Panc1 (cell line): Measurements from ENCODE around the gene ARL17B.
"Not testable (repeated sequence)": the region's sequence is repeated elsewhere in the genome, so short reads cannot be mapped to it uniquely, and the experiment has no call there.

Experiments
- POLR2AphosphoS5 ChIP-seq: IDR thresholded peaks from 2 replicates; pipeline ENCODE4 v1.6.1; 2012; ENCODE audit warnings: mild to moderate bottlenecking, low read depth, low read length, moderate library complexity
- SIN3A ChIP-seq: IDR thresholded peaks from 2 replicates; pipeline ENCODE4 v1.6.1; 2012; ENCODE audit warnings: low read depth, mild to moderate bottlenecking, low read length, moderate library complexity, borderline replicate concordance; ENCODE audit not compliant: insufficient read depth
- TF ChIP-seq, protein P1 (sequence below): fragments of 450-650 bp; IDR thresholded peaks from 2 replicates; pipeline ENCODE4 v1.5.1; 2017; ENCODE audit warnings: mild to moderate bottlenecking

DNA sequence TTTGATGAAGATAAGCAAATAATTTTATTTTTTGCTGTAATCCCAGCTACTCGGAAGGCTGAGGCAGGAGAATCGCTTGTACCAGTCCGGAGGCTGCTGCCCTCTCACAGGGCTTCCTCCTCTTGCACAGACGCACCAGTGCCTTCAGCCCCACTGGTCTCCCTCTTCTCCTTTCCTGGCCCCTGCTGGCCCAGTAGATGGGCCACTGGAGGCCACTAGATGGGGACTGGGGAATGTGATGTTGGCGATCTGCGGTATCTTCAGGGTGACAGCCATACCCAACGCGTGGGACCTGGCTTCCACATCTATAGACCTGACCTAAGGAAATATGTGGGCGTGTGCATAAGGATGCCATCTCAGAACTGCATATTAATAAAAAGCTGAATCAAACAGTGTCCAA lies 38.4 kb upstream of the ARL17B start:
- TF ChIP-seq, protein P1, sequence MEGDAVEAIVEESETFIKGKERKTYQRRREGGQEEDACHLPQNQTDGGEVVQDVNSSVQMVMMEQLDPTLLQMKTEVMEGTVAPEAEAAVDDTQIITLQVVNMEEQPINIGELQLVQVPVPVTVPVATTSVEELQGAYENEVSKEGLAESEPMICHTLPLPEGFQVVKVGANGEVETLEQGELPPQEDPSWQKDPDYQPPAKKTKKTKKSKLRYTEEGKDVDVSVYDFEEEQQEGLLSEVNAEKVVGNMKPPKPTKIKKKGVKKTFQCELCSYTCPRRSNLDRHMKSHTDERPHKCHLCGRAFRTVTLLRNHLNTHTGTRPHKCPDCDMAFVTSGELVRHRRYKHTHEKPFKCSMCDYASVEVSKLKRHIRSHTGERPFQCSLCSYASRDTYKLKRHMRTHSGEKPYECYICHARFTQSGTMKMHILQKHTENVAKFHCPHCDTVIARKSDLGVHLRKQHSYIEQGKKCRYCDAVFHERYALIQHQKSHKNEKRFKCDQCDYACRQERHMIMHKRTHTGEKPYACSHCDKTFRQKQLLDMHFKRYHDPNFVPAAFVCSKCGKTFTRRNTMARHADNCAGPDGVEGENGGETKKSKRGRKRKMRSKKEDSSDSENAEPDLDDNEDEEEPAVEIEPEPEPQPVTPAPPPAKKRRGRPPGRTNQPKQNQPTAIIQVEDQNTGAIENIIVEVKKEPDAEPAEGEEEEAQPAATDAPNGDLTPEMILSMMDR: not testable (repeated sequence)
- not testable (repeated sequence) for TF ChIP-seq SIN3A, POLR2AphosphoS5
